Heart left ventricle (tissue), 16 donors: ENCODE measurements around the gene INSM1. TPM values are rescaled to one million over a fixed set of nuclear protein-coding genes. Genes with fewer than 3 reads are reported as not detected.

Source experiments
- ATAC-seq, 4 donors: fragments of 200-7000 bp; cut with Tn5 transposase; one replicate each; pipeline ENCODE4 v1.9.1; 2020 to 2022; ENCODE audit warnings: moderate library complexity in 4 of 4, mild to moderate bottlenecking in 3 of 4, moderate number of reproducible peaks in 1 of 4
- DNase-seq, 5 donors: peaks; one replicate each; pipeline ENCODE4 v3.0.0-alpha.2; 2020
- H3K27ac ChIP-seq, 12 donors: fragments of 200-600 bp; sonication (generic) in 4 of 12; one replicate each; pipeline versions ENCODE4 v1.5.0 to v1.8.0; 2016 to 2022; ENCODE audit warnings: mild to moderate bottlenecking in 2 of 12
- H3K27me3 ChIP-seq, 9 donors: fragments of 200-600 bp; sonication (generic) in 2 of 9; one replicate each; pipeline versions ENCODE4 v1.5.1 to v1.8.0; 2016 to 2022; ENCODE audit warnings: mild to moderate bottlenecking in 3 of 9
- H3K36me3 ChIP-seq, 9 donors: fragments of 200-600 bp; sonication (generic) in 2 of 9; one replicate each; pipeline versions ENCODE4 v1.5.0 to v1.8.0; 2018 to 2022; ENCODE audit warnings: mild to moderate bottlenecking in 2 of 9
- H3K4me1 ChIP-seq, 12 donors: fragments of 200-600 bp; sonication (generic) in 4 of 12; one replicate each; pipeline versions ENCODE4 v1.5.0 to v1.8.0; 2016 to 2022; ENCODE audit warnings: mild to moderate bottlenecking in 3 of 12
- H3K4me3 ChIP-seq, 12 donors: fragments of 200-600 bp; sonication (generic) in 4 of 12; one replicate each; pipeline versions ENCODE4 v1.5.0 to v1.8.0; 2017 to 2022; ENCODE audit warnings: mild to moderate bottlenecking in 9 of 12, moderate library complexity in 4 of 12
- H3K9me3 ChIP-seq, 12 donors: fragments of 200-600 bp; sonication (generic) in 4 of 12; one replicate each; pipeline versions ENCODE4 v1.5.0 to v1.8.0; 2016 to 2022; ENCODE audit warnings: mild to moderate bottlenecking in 1 of 12
- POLR2A ChIP-seq, 2 donors: fragments of 450-650 bp; IDR thresholded peaks; one replicate each; pipeline ENCODE4 v1.6.1; 2017; ENCODE audit warnings: antibody characterized with exemption in 2 of 2, mild to moderate bottlenecking in 2 of 2, moderate library complexity in 2 of 2
- WGBS, 4 donors: extraction: QIAGEN DNeasy Blood & Tissue Kit in 2 of 4; methylation state at CpG; one replicate each; pipeline versions ENCODE4 v1.1.5 to v1.1.7; 2013 to 2018; 5-methylcytosine and 5-hydroxymethylcytosine counted together
- intact Hi-C, 10 donors: fragments of 100-400 bp; cut with DNase I; formaldehyde crosslinking; loops; one replicate each; pipeline versions ENCODE4 v1.11.1 to v1.14.2; 2022
- polyA plus RNA-seq, 2 donors: library from polyadenylated mRNA; stranded (reverse); fragments of 200-250 nt; gene quantifications; one replicate each; pipeline ENCODE4 v1.2.3, GENCODE V29; 2013
- total RNA-seq, 9 donors: library from RNA; depleted of rRNA in 2 of 9; stranded (reverse); fragments of >200 nt in 2 of 9; fragmentation: NEBNext Ultra II Directional in 3 of 9; extraction: Animal tissue kit (Norgen Biotek cat#: 25700) in 3 of 9; gene quantifications; one replicate each; pipeline versions ENCODE4 v1.1.0 to v1.2.4, GENCODE V29; 2016 to 2023
- TF ChIP-seq, protein P1 (sequence below), 12 donors: fragments of 200-600 bp; sonication (generic) in 4 of 12; IDR thresholded peaks; one replicate each; pipeline versions ENCODE4 v1.5.0 to v1.8.0; 2018 to 2022; ENCODE audit warnings: antibody characterized with exemption in 12 of 12, mild to moderate bottlenecking in 5 of 12
- donor health status: ischemic (EF 13 %, LVEDD 7.1; RV severe dilation, severe dysfunction).
- donor health status: healthy with polysubstance abuse.
- donor health status: DM: no; HTN: yes; CAD: no.
- donor health status: DM: no; HTN: no; CAD: no.
- donor health status: ischemic (EF 25% LVEDD 6.9; RV normal size, moderate dysfunction).
- donor health status: ischemic (EF 25% LVEDD 5.7; RV mildly dilated, moderate dysfunction).
- donor health status: healthy.
- donor health status: DM: yes; HTN: yes; CAD: no.
- donor health status: ischemic (EF 35%, LVEDD 5.7; RV mildly dilated, moderate dysfunction).
- donor health status: nonischemic (EF 11% LVEDD 7.7; RV severe dilation, severe dysfunction).
- donor health status: DM: yes; HTN: yes; CAD: no.
- donor health status: PGD.
- donor health status: ischemic (EF 29% LVEDD 5.4; RV normal size, mild dysfunction).
- donor health status: nonischemic (EF 23%, LVEDD 6.1; RV moderate dilation, normal function).

INSM1 gene
- total and polyA plus RNA-seq, 11 donors = 0.08 TPM; not detected in 10

GRCh38 chr20:20386192-20386591 is 18.3 kb downstream of the INSM1 start:
- Histone ChIP-seq H3K4me1 (no peaks in the 10 kb centered on the region), H3K27me3 (peaks cover 0 to 30% (median 7%) of the 10 kb centered on the region in 9 donors), H3K36me3 (peaks cover 0 to 11% (median 2%) of the 10 kb centered on the region in 9 donors), H3K4me3 (no peak overlapping the region), H3K27ac (no peak overlapping the region), H3K9me3 (no peaks in the 10 kb centered on the region)
- no peak for ATAC-seq
- intact Hi-C loops = no loop called here
- TF ChIP-seq, protein P1, sequence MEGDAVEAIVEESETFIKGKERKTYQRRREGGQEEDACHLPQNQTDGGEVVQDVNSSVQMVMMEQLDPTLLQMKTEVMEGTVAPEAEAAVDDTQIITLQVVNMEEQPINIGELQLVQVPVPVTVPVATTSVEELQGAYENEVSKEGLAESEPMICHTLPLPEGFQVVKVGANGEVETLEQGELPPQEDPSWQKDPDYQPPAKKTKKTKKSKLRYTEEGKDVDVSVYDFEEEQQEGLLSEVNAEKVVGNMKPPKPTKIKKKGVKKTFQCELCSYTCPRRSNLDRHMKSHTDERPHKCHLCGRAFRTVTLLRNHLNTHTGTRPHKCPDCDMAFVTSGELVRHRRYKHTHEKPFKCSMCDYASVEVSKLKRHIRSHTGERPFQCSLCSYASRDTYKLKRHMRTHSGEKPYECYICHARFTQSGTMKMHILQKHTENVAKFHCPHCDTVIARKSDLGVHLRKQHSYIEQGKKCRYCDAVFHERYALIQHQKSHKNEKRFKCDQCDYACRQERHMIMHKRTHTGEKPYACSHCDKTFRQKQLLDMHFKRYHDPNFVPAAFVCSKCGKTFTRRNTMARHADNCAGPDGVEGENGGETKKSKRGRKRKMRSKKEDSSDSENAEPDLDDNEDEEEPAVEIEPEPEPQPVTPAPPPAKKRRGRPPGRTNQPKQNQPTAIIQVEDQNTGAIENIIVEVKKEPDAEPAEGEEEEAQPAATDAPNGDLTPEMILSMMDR (IDR thresholded peaks at IDR 0.05) = no peak
- TF ChIP-seq POLR2A (IDR thresholded peaks at IDR 0.05) = no peak
- 51 to 74% (median 70%) methylated on average over 9 of the region's 9 CpGs for WGBS, 4 donors
- DNase-seq = no peak

DNA sequence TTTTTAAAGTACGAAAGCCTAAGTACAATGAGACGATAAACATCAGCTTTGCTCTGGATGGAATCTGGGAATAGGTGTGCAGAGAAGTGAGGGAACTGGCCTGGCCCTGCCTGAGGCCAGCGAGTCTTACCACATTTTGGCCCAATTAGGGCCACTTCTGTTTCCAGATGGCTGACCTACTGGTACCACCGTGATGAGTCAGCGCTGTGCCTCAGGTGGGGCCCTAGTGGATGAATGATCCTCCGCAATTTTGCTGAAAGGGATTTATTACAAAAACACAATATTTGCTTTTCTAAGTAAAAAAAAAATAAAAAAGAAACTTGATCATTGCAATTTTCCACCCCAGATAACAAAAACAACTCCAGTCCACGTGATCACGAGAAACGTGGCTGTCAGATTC is 22.5 kb downstream of the INSM1 start:
- no peak for DNase-seq
- no peaks in the 10 kb centered on the region for H3K27me3 ChIP-seq
- 95 to 98% (median 97%) methylated on average over 9 of the region's 9 CpGs for WGBS, 4 donors
- intact Hi-C loops = no loop called here
- TF ChIP-seq POLR2A (IDR thresholded peaks at IDR 0.05) = no peak
- TF ChIP-seq, protein P1 (IDR thresholded peaks at IDR 0.05) = no peak
- H3K9me3 ChIP-seq = no peaks in the 10 kb centered on the region
- H3K4me1 ChIP-seq = peaks cover 0 to 9% (median 0%) of the 10 kb centered on the region in 12 donors
- no peak overlapping the region for H3K4me3 ChIP-seq
- H3K27ac ChIP-seq = no peak overlapping the region
- no peak for ATAC-seq
- H3K36me3 ChIP-seq = peaks cover 0 to 34% (median 25%) of the 10 kb centered on the region in 9 donors

GRCh38 chr20:20391115-20391514 is 23.2 kb downstream of the INSM1 start:
- Histone ChIP-seq H3K4me3 (no peak overlapping the region), H3K27ac (no peak overlapping the region), H3K27me3 (no peaks in the 10 kb centered on the region), H3K4me1 (peaks cover 0 to 9% (median 0%) of the 10 kb centered on the region in 12 donors), H3K9me3 (no peaks in the 10 kb centered on the region), H3K36me3 (peaks cover 0 to 40% (median 25%) of the 10 kb centered on the region in 9 donors)
- no peak for DNase-seq
- ATAC-seq = no peak
- WGBS, 4 donors = 90 to 97% (median 92%) methylated on average over 4 of the region's 4 CpGs
- TF ChIP-seq, protein P1 (IDR thresholded peaks at IDR 0.05) = no peak
- no peak for TF ChIP-seq POLR2A (IDR thresholded peaks at IDR 0.05)
- intact Hi-C loops = no loop called here

DNA sequence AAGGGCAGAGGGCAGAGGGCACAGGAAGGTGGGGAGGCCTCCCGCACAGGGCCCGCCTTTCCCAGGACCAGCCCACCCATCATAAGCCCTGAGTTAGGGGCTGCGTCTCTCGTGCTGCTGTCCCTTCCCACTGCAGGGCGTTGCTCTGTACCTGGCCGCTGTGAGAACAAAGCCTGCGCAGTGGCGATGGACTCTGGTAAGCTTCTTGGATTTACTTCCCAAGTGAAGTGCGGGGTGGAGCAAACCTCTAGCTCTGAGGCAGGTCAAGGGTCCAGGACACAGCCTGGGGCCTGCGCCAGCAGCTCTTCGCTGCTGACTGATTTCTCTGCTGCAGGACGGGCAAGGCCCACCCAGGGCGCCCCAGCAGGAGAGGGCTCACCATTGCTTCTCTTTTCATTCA is 23.9 kb downstream of the INSM1 start:
- intact Hi-C loops = no loop called here
- 90 to 94% (median 92%) methylated on average over 13 of the region's 13 CpGs for WGBS, 4 donors
- Histone ChIP-seq H3K36me3 (peaks cover 0 to 44% (median 25%) of the 10 kb centered on the region in 9 donors), H3K27ac (no peak overlapping the region), H3K4me1 (peaks cover 0 to 9% (median 0%) of the 10 kb centered on the region in 12 donors), H3K4me3 (no peak overlapping the region), H3K27me3 (no peaks in the 10 kb centered on the region), H3K9me3 (no peaks in the 10 kb centered on the region)
- no peak for ATAC-seq
- no peak for DNase-seq
- no peak for TF ChIP-seq POLR2A (IDR thresholded peaks at IDR 0.05)
- TF ChIP-seq, protein P1 (IDR thresholded peaks at IDR 0.05) = no peak
